Vagina (tissue), 2 donors: ENCODE data around the gene HDAC10.

ENCODE experiments used
- POLR2AphosphoS5 ChIP-seq, 2 donors: sonication (generic); formaldehyde crosslinking; IDR thresholded peaks; one replicate each; pipeline ENCODE4 v1.9.0; 2017; ENCODE audit warnings: antibody characterized with exemption in 2 of 2, mild to moderate bottlenecking in 2 of 2, low read depth in 1 of 2; ENCODE audit not compliant: insufficient read depth in 1 of 2
- TF ChIP-seq, protein P1 (sequence below), 3 experiments: fragments of 450-650 bp in 2 of 3; fragments of 200-600 bp in 1 of 3; sonication (generic) in 1 of 3; IDR thresholded peaks; one replicate each; pipeline ENCODE4 v1.5.1; 2017 to 2019; ENCODE audit warnings: antibody characterized with exemption in 3 of 3, mild to moderate bottlenecking in 2 of 3, moderate library complexity in 2 of 3

- TF ChIP-seq, protein P1, sequence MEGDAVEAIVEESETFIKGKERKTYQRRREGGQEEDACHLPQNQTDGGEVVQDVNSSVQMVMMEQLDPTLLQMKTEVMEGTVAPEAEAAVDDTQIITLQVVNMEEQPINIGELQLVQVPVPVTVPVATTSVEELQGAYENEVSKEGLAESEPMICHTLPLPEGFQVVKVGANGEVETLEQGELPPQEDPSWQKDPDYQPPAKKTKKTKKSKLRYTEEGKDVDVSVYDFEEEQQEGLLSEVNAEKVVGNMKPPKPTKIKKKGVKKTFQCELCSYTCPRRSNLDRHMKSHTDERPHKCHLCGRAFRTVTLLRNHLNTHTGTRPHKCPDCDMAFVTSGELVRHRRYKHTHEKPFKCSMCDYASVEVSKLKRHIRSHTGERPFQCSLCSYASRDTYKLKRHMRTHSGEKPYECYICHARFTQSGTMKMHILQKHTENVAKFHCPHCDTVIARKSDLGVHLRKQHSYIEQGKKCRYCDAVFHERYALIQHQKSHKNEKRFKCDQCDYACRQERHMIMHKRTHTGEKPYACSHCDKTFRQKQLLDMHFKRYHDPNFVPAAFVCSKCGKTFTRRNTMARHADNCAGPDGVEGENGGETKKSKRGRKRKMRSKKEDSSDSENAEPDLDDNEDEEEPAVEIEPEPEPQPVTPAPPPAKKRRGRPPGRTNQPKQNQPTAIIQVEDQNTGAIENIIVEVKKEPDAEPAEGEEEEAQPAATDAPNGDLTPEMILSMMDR (IDR thresholded peaks at IDR 0.05): no peak
- TF ChIP-seq POLR2AphosphoS5 (IDR thresholded peaks at IDR 0.05; ENCODE audit: insufficient read depth in 1 of 2, low read depth in 1 of 2): no peak
Observed at GRCh38 chr22:50278461-50278860, 27.4 kb upstream of the HDAC10 start.
